Activated CD4-positive, alpha-beta T cell treated with anti-CD3 and anti-CD28 coated beads, Interleukin-2, amount 10 ng/mL, durations not matched to agents 7 days and 5 days (primary cell): ENCODE data around the gene AHNAK2. TPM values are rescaled to one million over a fixed set of nuclear protein-coding genes. Genes with fewer than 3 reads are reported as not detected.
"Not testable (repeated sequence)": the region's sequence is repeated elsewhere in the genome, so short reads cannot be mapped to it uniquely, and the experiment has no call there.

Experiments
- CTCF ChIA-PET: fragments of 350-600 bp; sonication (Branson Sonifier 250); formaldehyde crosslinking; loops from one replicate; lab custom pipeline; 2021; ENCODE audit warnings: antibody characterized with exemption; lab: Charles Lee
- POLR2A ChIA-PET: fragments of 350-600 bp; sonication (Branson Sonifier 250); formaldehyde crosslinking; loops from one replicate; lab custom pipeline; 2021; ENCODE audit warnings: antibody characterized with exemption; lab: Charles Lee
- DNase-seq: peaks from one replicate; pipeline ENCODE4 v3.0.0-alpha.2; 2020
- H3K27ac Mint-ChIP-seq: one replicate; pipeline ENCODE4 v1.8.0; 2021; ENCODE audit warnings: mild to moderate bottlenecking, moderate library complexity, mixed read lengths
- H3K27me3 Mint-ChIP-seq: one replicate; pipeline ENCODE4 v1.8.0; 2021; ENCODE audit warnings: mixed read lengths
- H3K36me3 Mint-ChIP-seq: one replicate; pipeline ENCODE4 v1.8.0; 2021; ENCODE audit warnings: low read depth, mixed read lengths
- H3K4me1 Mint-ChIP-seq: one replicate; pipeline ENCODE4 v1.8.0; 2021; ENCODE audit warnings: mixed read lengths
- H3K4me3 Mint-ChIP-seq: one replicate; pipeline ENCODE4 v1.8.0; 2021; ENCODE audit warnings: mild to moderate bottlenecking, moderate library complexity, mixed read lengths
- H3K9me3 Mint-ChIP-seq: one replicate; pipeline ENCODE4 v1.8.0; 2021; ENCODE audit warnings: mixed read lengths
- total RNA-seq, 2 experiments: library from RNA; stranded (reverse); gene quantifications; one replicate each; pipeline ENCODE4 v1.2.3, GENCODE V29; 2021

The AHNAK2 gene
- total RNA-seq, 2 experiments from 2014 or later = not detected

- no peak overlapping the region for H3K4me3 Mint-ChIP-seq
- CTCF ChIA-PET = interaction anchor here (2.9 kb wide), 1 partner anchor 8 kb away, joined by 9 read pairs; no protein-coding TSS in a partner anchor
- POLR2A ChIA-PET = no interaction called here
- H3K27ac Mint-ChIP-seq = no peak overlapping the region
- H3K4me1 Mint-ChIP-seq = no peaks in the 10 kb centered on the region
- no peaks in the 10 kb centered on the region for H3K36me3 Mint-ChIP-seq
- peaks cover 3% of the 10 kb centered on the region for H3K27me3 Mint-ChIP-seq
- H3K9me3 Mint-ChIP-seq = no peaks in the 10 kb centered on the region
- no peak for DNase-seq
Observed at GRCh38 chr14:104965561-104966231, 12.5 kb downstream of the AHNAK2 start.

GRCh38 chr14:104964546-104964945, 13.6 kb downstream of the AHNAK2 start:
- Mint-ChIP-seq H3K4me1 (no peaks in the 10 kb centered on the region), H3K36me3 (no peaks in the 10 kb centered on the region), H3K27ac (no peak overlapping the region), H3K4me3 (no peak overlapping the region), H3K27me3 (peaks cover 9% of the 10 kb centered on the region), H3K9me3 (no peaks in the 10 kb centered on the region)
- ChIA-PET CTCF (interaction anchor here (0.7 to 2.9 kb wide), 2 partner anchors 10 to 24 kb away, joined by 4 to 9 read pairs; no protein-coding TSS in a partner anchor), POLR2A (no interaction called here)
- DNase-seq = no peak

- POLR2A ChIA-PET = no interaction called here
- Mint-ChIP-seq H3K27ac (no peak overlapping the region), H3K36me3 (no peaks in the 10 kb centered on the region), H3K4me1 (no peaks in the 10 kb centered on the region), H3K27me3 (peaks cover 15% of the 10 kb centered on the region), H3K9me3 (no peaks in the 10 kb centered on the region), H3K4me3 (no peak overlapping the region)
- no peak for DNase-seq
- CTCF ChIA-PET = no interaction called here
Observed at GRCh38 chr14:104957146-104958113, 20.7 kb downstream of the AHNAK2 start.

GRCh38 chr14:104956290-104956890, 21.8 kb downstream of the AHNAK2 start:
- H3K4me1 Mint-ChIP-seq = no peaks in the 10 kb centered on the region
- no peaks in the 10 kb centered on the region for H3K36me3 Mint-ChIP-seq
- CTCF ChIA-PET = no interaction called here
- POLR2A ChIA-PET = no interaction called here
- H3K9me3 Mint-ChIP-seq = no peaks in the 10 kb centered on the region
- H3K27ac Mint-ChIP-seq = no peak overlapping the region
- H3K27me3 Mint-ChIP-seq = peaks cover 15% of the 10 kb centered on the region
- DNase-seq = no peak
- H3K4me3 Mint-ChIP-seq = no peak overlapping the region

GRCh38 chr14:104955396-104955770, 22.8 kb downstream of the AHNAK2 start:
- Mint-ChIP-seq H3K27me3 (peaks cover 13% of the 10 kb centered on the region), H3K9me3 (no peaks in the 10 kb centered on the region), H3K36me3 (no peaks in the 10 kb centered on the region), H3K27ac (no peak overlapping the region), H3K4me3 (no peak overlapping the region), H3K4me1 (no peaks in the 10 kb centered on the region)
- ChIA-PET POLR2A (no interaction called here), CTCF (no interaction called here)
- no peak for DNase-seq

- no peaks in the 10 kb centered on the region for H3K36me3 Mint-ChIP-seq
- peaks cover 10% of the 10 kb centered on the region for H3K27me3 Mint-ChIP-seq
- no peaks in the 10 kb centered on the region for H3K4me1 Mint-ChIP-seq
- CTCF ChIA-PET = no interaction called here
- POLR2A ChIA-PET = no interaction called here
- H3K4me3 Mint-ChIP-seq = no peak overlapping the region
- no peak for DNase-seq
- no peak overlapping the region for H3K27ac Mint-ChIP-seq
- H3K9me3 Mint-ChIP-seq = no peaks in the 10 kb centered on the region
Observed at GRCh38 chr14:104954746-104955395, 23.3 kb downstream of the AHNAK2 start.

GRCh38 chr14:104953896-104954656, 24.1 kb downstream of the AHNAK2 start:
- ChIA-PET CTCF (interaction anchor here (0.5 kb wide), 1 partner anchor 51 kb away, joined by 3 read pairs; no protein-coding TSS in a partner anchor), POLR2A (no interaction called here)
- Mint-ChIP-seq H3K9me3 (no peaks in the 10 kb centered on the region), H3K27ac (no peak overlapping the region), H3K4me3 (no peak overlapping the region), H3K27me3 (peaks cover 9% of the 10 kb centered on the region), H3K4me1 (no peaks in the 10 kb centered on the region), H3K36me3 (no peaks in the 10 kb centered on the region)
- no peak for DNase-seq

- no peaks in the 10 kb centered on the region for H3K9me3 Mint-ChIP-seq
- H3K36me3 Mint-ChIP-seq = no peaks in the 10 kb centered on the region
- H3K4me1 Mint-ChIP-seq = no peaks in the 10 kb centered on the region
- POLR2A ChIA-PET = no interaction called here
- H3K27ac Mint-ChIP-seq = no peak overlapping the region
- H3K27me3 Mint-ChIP-seq = peaks cover 6% of the 10 kb centered on the region
- CTCF ChIA-PET = no interaction called here
- H3K4me3 Mint-ChIP-seq = no peak overlapping the region
- DNase-seq = no peak
Observed at GRCh38 chr14:104953097-104953496, 25.1 kb downstream of the AHNAK2 start.

- DNase-seq, H3K4me1 Mint-ChIP-seq, H3K4me3 Mint-ChIP-seq, CTCF ChIA-PET, H3K9me3 Mint-ChIP-seq, H3K27ac Mint-ChIP-seq, H3K36me3 Mint-ChIP-seq, POLR2A ChIA-PET, H3K27me3 Mint-ChIP-seq: not testable (repeated sequence)
Observed at GRCh38 chr14:104951863-104952657, 26.1 kb downstream of the AHNAK2 start.

- DNase-seq, H3K27me3 Mint-ChIP-seq, CTCF ChIA-PET, H3K27ac Mint-ChIP-seq, H3K36me3 Mint-ChIP-seq, POLR2A ChIA-PET, H3K4me1 Mint-ChIP-seq, H3K4me3 Mint-ChIP-seq, H3K9me3 Mint-ChIP-seq: not testable (repeated sequence)
Observed at GRCh38 chr14:104950701-104951100, 27.5 kb downstream of the AHNAK2 start.

GRCh38 chr14:104950021-104950420, 28.2 kb downstream of the AHNAK2 start:
- no peak for DNase-seq
- no peak overlapping the region for H3K4me3 Mint-ChIP-seq
- H3K27me3 Mint-ChIP-seq = no peaks in the 10 kb centered on the region
- H3K27ac Mint-ChIP-seq = no peak overlapping the region
- ChIA-PET CTCF (no interaction called here), POLR2A (no interaction called here)
- no peaks in the 10 kb centered on the region for H3K36me3 Mint-ChIP-seq
- H3K4me1 Mint-ChIP-seq = no peaks in the 10 kb centered on the region
- no peaks in the 10 kb centered on the region for H3K9me3 Mint-ChIP-seq
